Panc1 (cell line): Measurements from ENCODE around the gene LLGL2. TPM values are rescaled to one million over a fixed set of nuclear protein-coding genes. Genes with fewer than 3 reads are reported as not detected.
A peak's percentile ranks its signal among the peaks of the same experiment; 100 is the strongest.
"Not testable (repeated sequence)": the region's sequence is repeated elsewhere in the genome, so short reads cannot be mapped to it uniquely, and the experiment has no call there.

Experiments
- ATAC-seq: fragments of 200-7000 bp; cut with Tn5 transposase; 2 replicates; pipeline ENCODE4 v1.9.1; 2020; ENCODE audit warnings: mild to moderate bottlenecking, moderate library complexity
- BruUV-seq: library from RNA; stranded (reverse); fragments of 400-500 nt; replicated peaks from 2 replicates; lab custom pipeline; 2021; lab: Mats Ljungman, UMichigan
- CTCF ChIA-PET: fragments of 300-600 bp; sonication (Branson Sonifier 250); formaldehyde crosslinking; loops from one replicate; lab custom pipeline; 2022; ENCODE audit warnings: antibody characterized with exemption; lab: Charles Lee
- POLR2A ChIA-PET: fragments of 300-600 bp; sonication (Branson Sonifier 250); formaldehyde crosslinking; loops from one replicate; lab custom pipeline; 2022; ENCODE audit warnings: antibody characterized with exemption; lab: Charles Lee
- DNase-seq: peaks from one replicate; pipeline ENCODE4 v3.0.0-alpha.2; 2010; ENCODE audit warnings: low read depth, low spot score
- H3K27ac ChIP-seq: 2 replicates; pipeline ENCODE4 v1.5.1; 2011; ENCODE audit warnings: mild to moderate bottlenecking, low read length, inconsistent platforms
- H3K27me3 ChIP-seq: fragments of 200-500 bp; sonication (Bioruptor generic); 2 replicates; pipeline ENCODE4 v1.6.0; 2014; ENCODE audit warnings: low read length, inconsistent platforms; ENCODE audit not compliant: control insufficient read depth, insufficient read depth
- H3K36me3 ChIP-seq: fragments of 200-500 bp; sonication (Bioruptor generic); 2 replicates; pipeline ENCODE4 v1.5.1; 2014; ENCODE audit warnings: inconsistent platforms, mild to moderate bottlenecking, low read length, moderate library complexity; ENCODE audit not compliant: control insufficient read depth, insufficient read depth
- H3K4me1 ChIP-seq: 2 replicates; pipeline ENCODE4 v1.5.1; 2011; ENCODE audit warnings: inconsistent platforms, mild to moderate bottlenecking, low read length, moderate library complexity; ENCODE audit not compliant: control insufficient read depth, insufficient read depth
- H3K4me3 ChIP-seq, 2 experiments: 2 replicates each; pipeline ENCODE4 v1.5.1; 2011 to 2012; ENCODE audit warnings: low read depth in 2 of 2, low read length in 2 of 2, mild to moderate bottlenecking in 2 of 2, inconsistent platforms in 1 of 2, moderate library complexity in 1 of 2
- H3K9me3 ChIP-seq: fragments of 200-500 bp; sonication (Bioruptor generic); 2 replicates; pipeline ENCODE4 v1.5.1; 2014; ENCODE audit warnings: low read depth, mild to moderate bottlenecking, inconsistent platforms, low read length, moderate library complexity; ENCODE audit not compliant: control insufficient read depth, insufficient read depth
- CTCF ChIP-seq: fragments of 450-650 bp; IDR thresholded peaks from 2 replicates; pipeline ENCODE4 v1.5.1; 2017; ENCODE audit warnings: mild to moderate bottlenecking
- POLR2AphosphoS5 ChIP-seq: IDR thresholded peaks from 2 replicates; pipeline ENCODE4 v1.6.1; 2012; ENCODE audit warnings: mild to moderate bottlenecking, low read depth, low read length, moderate library complexity
- REST ChIP-seq, 2 experiments: IDR thresholded peaks; 2 replicates each; pipeline ENCODE4 v1.6.1; 2011 to 2012; ENCODE audit warnings: low read depth in 2 of 2, control low read depth in 1 of 2, low read length in 1 of 2, mild to moderate bottlenecking in 1 of 2, moderate library complexity in 1 of 2; ENCODE audit not compliant: insufficient read depth in 1 of 2
- SIN3A ChIP-seq: IDR thresholded peaks from 2 replicates; pipeline ENCODE4 v1.6.1; 2012; ENCODE audit warnings: low read depth, mild to moderate bottlenecking, low read length, moderate library complexity, borderline replicate concordance; ENCODE audit not compliant: insufficient read depth
- TCF7L2 ChIP-seq: IDR thresholded peaks from 2 replicates; pipeline ENCODE4 v1.6.1; 2011; ENCODE audit warnings: mild to moderate bottlenecking, low read depth, low read length, inconsistent platforms
- in situ Hi-C: cut with HindIII; loops from 2 replicates; pipeline ENCODE4 v1.10.0; 2016; ENCODE audit warnings: low sequenced_read_pairs, low pct_unique_long_range_greater_than_20kb
- intact Hi-C: fragments of 100-400 bp; cut with micrococcal nuclease; formaldehyde crosslinking; loops from one replicate; pipeline ENCODE4 v1.10.0; 2022; ENCODE audit not compliant: unreplicated experiment
- total RNA-seq: library from RNA; stranded (reverse); gene quantifications from one replicate; pipeline ENCODE4 v1.2.1, GENCODE V29; 2021; ENCODE audit not compliant: unreplicated experiment

LLGL2 gene
- total RNA-seq, 1 experiment from 2014 or later: 201 TPM

- ATAC-seq: not testable (repeated sequence)
Observed at GRCh38 chr17:75583197-75583596, 57.7 kb downstream of the LLGL2 start.

GRCh38 chr17:75584849-75585175 lies 59.3 kb downstream of the LLGL2 start:
- no peak overlapping the region for H3K27ac ChIP-seq
- ChIA-PET POLR2A (interaction anchor here (0.6 kb wide), 1 partner anchor 160 kb away, joined by 3 read pairs; no protein-coding TSS in a partner anchor), CTCF (interaction anchor here (1.0 kb wide), 1 partner anchor 175 kb away, joined by 5 read pairs; no protein-coding TSS in a partner anchor)
- no peaks in the 10 kb centered on the region for H3K27me3 ChIP-seq
- DNase-seq: no peak
- H3K4me3 ChIP-seq: no peak overlapping the region
- H3K9me3 ChIP-seq: no peaks in the 10 kb centered on the region
- intact Hi-C loops: no loop called here
- ATAC-seq: no peak
- in situ Hi-C loops: no loop called here
- no peaks in the 10 kb centered on the region for H3K36me3 ChIP-seq
- peaks cover 2% of the 10 kb centered on the region; the same call in 1 of the 2 replicates for H3K4me1 ChIP-seq
- no TSS peak for BruUV-seq
- TF ChIP-seq SIN3A: no peak

More at GRCh38 chr17:75583197-75583596, 57.7 kb downstream of the LLGL2 start:
- DNase-seq, H3K4me1 ChIP-seq, in situ Hi-C loops, intact Hi-C loops, H3K27me3 ChIP-seq, H3K36me3 ChIP-seq, BruUV-seq, H3K27ac ChIP-seq, H3K9me3 ChIP-seq, H3K4me3 ChIP-seq: not testable (repeated sequence)
- ChIA-PET POLR2A (interaction anchor here (0.6 to 0.7 kb wide), 2 partner anchors 30 to 130 kb away, joined by 4 to 6 read pairs; no protein-coding TSS in a partner anchor), CTCF (interaction anchor here (0.6 to 1.2 kb wide), 3 partner anchors 18 to 27 kb away, joined by 3 to 5 read pairs (median 3); no protein-coding TSS in a partner anchor)

- DNase-seq (no peak), ATAC-seq (no peak)
- BruUV-seq: no TSS peak
- ChIA-PET POLR2A (no interaction called here), CTCF (interaction anchor here (0.8 kb wide), 1 partner anchor 236 kb away, joined by 3 read pairs; no protein-coding TSS in a partner anchor)
- no peaks in the 10 kb centered on the region for H3K27me3 ChIP-seq
- TF ChIP-seq TCF7L2 (no peak), SIN3A (no peak), CTCF (no peak), REST (IDR thresholded peaks at IDR 0.05; ENCODE audit: insufficient read depth in 1 of 2, low read depth in 2 of 2, low read length in 1 of 2) (no peak), POLR2AphosphoS5 (no peak)
- no peaks in the 10 kb centered on the region for H3K36me3 ChIP-seq
- H3K9me3 ChIP-seq: no peaks in the 10 kb centered on the region
- H3K4me3 ChIP-seq: no peak within 1 kb of the TSS; a peak in 1 of 4 replicates
- intact Hi-C loops (no loop called here), in situ Hi-C loops (no loop called here)
- H3K4me1 ChIP-seq: peaks cover 5% of the 10 kb centered on the region; the same call in 1 of the 2 replicates
- peak within 1 kb of the TSS; percentile 71 for H3K27ac ChIP-seq
Observed at GRCh38 chr17:75587675-75588595, 62.4 kb downstream of the LLGL2 start, which contains the start of gene MYO15B. TSS of gene MYO15B (plus strand) at chr17:75587800. CDS start at chr17:75588058, 258 bp downstream.
